Measurements from ENCODE around the gene MAD1L1. TPM values are rescaled to one million over a fixed set of nuclear protein-coding genes. Genes with fewer than 3 reads are reported as not detected.
A peak's percentile ranks its signal among the peaks of the same experiment; 100 is the strongest.

The MAD1L1 gene
- total and polyA plus RNA-seq, 5 donors from 2014 or later = 225 to 380 (median 300) TPM

GRCh38 chr7:1917221-1918062, 315.3 kb downstream of the MAD1L1 start:
- Mint-ChIP-seq H3K36me3 (peaks cover 12% of the 10 kb centered on the region), H3K27me3 (peaks cover 6% of the 10 kb centered on the region), H3K9me3 (peaks cover 0 to 2% (median 0%) of the 10 kb centered on the region in 7 donors), H3K27ac (peak overlapping the region in 1 of 3 donors; percentile 59), H3K4me1 (peaks cover 19 to 58% (median 29%) of the 10 kb centered on the region in 4 donors), H3K4me3 (peak overlapping the region in 3 of 4 donors; percentile 4 to 56 (median 48))
- Histone ChIP-seq H3K4me3 (ENCODE audit: low read depth, low read length) (no peak overlapping the region), H3K27ac (ENCODE audit: insufficient read depth, low read length, poor library complexity, severe bottlenecking) (no peak overlapping the region), H3K4me1 (ENCODE audit: control insufficient read depth, insufficient read depth, low read length, poor library complexity, severe bottlenecking) (peaks cover 50% of the 10 kb centered on the region), H3K9me3 (ENCODE audit: control insufficient read depth in 2 of 2, low read length in 2 of 2) (no peaks in the 10 kb centered on the region), H3K36me3 (ENCODE audit: control insufficient read depth, insufficient read depth, low read length) (peaks cover 14% of the 10 kb centered on the region), H3K27me3 (ENCODE audit: control insufficient read depth, insufficient read depth, low read length) (no peaks in the 10 kb centered on the region)
- ATAC-seq (ENCODE audit: low read depth in 2 of 2) (no peak), DNase-seq (no peak)

GRCh38 chr7:1916601-1916970, 316.2 kb downstream of the MAD1L1 start:
- H3K9me3 Mint-ChIP-seq = peaks cover 0 to 2% (median 0%) of the 10 kb centered on the region in 7 donors
- Histone ChIP-seq H3K4me1 (ENCODE audit: control insufficient read depth, insufficient read depth, low read length, poor library complexity, severe bottlenecking) (peaks cover 42% of the 10 kb centered on the region), H3K36me3 (ENCODE audit: control insufficient read depth, insufficient read depth, low read length) (peaks cover 10% of the 10 kb centered on the region), H3K9me3 (ENCODE audit: control insufficient read depth in 2 of 2, low read length in 2 of 2) (no peaks in the 10 kb centered on the region), H3K27ac (ENCODE audit: insufficient read depth, low read length, poor library complexity, severe bottlenecking) (no peak overlapping the region), H3K27me3 (ENCODE audit: control insufficient read depth, insufficient read depth, low read length) (no peaks in the 10 kb centered on the region), H3K4me3 (ENCODE audit: low read depth, low read length) (no peak overlapping the region)
- H3K27ac Mint-ChIP-seq = peak overlapping the region in 1 of 3 donors; percentile 71
- peak overlapping the region in 1 of 4 donors; percentile 61 for H3K4me3 Mint-ChIP-seq
- peaks cover 6% of the 10 kb centered on the region for H3K27me3 Mint-ChIP-seq
- peaks cover 12% of the 10 kb centered on the region for H3K36me3 Mint-ChIP-seq
- H3K4me1 Mint-ChIP-seq = peaks cover 11 to 50% (median 21%) of the 10 kb centered on the region in 4 donors
- ATAC-seq (ENCODE audit: low read depth in 2 of 2) = no peak
- no peak for DNase-seq

- DNase-seq (no peak), ATAC-seq (ENCODE audit: low read depth in 2 of 2) (no peak)
- H3K4me1 Mint-ChIP-seq = peaks cover 9 to 48% (median 19%) of the 10 kb centered on the region in 4 donors
- Histone ChIP-seq H3K36me3 (ENCODE audit: control insufficient read depth, insufficient read depth, low read length) (peaks cover 11% of the 10 kb centered on the region), H3K4me3 (ENCODE audit: low read depth, low read length) (no peak overlapping the region), H3K4me1 (ENCODE audit: control insufficient read depth, insufficient read depth, low read length, poor library complexity, severe bottlenecking) (peaks cover 38% of the 10 kb centered on the region), H3K27me3 (ENCODE audit: control insufficient read depth, insufficient read depth, low read length) (no peaks in the 10 kb centered on the region), H3K9me3 (ENCODE audit: control insufficient read depth in 2 of 2, low read length in 2 of 2) (no peaks in the 10 kb centered on the region), H3K27ac (ENCODE audit: insufficient read depth, low read length, poor library complexity, severe bottlenecking) (no peak overlapping the region)
- H3K4me3 Mint-ChIP-seq = peak overlapping the region in 2 of 4 donors; percentile 25 to 26
- H3K9me3 Mint-ChIP-seq = peaks cover 0 to 6% (median 0%) of the 10 kb centered on the region in 7 donors
- H3K27me3 Mint-ChIP-seq = peaks cover 6% of the 10 kb centered on the region
- H3K27ac Mint-ChIP-seq = peak overlapping the region in 2 of 3 donors; percentile 71 to 86
- H3K36me3 Mint-ChIP-seq = peaks cover 12% of the 10 kb centered on the region
Observed at GRCh38 chr7:1915956-1916600, 316.7 kb downstream of the MAD1L1 start.

- no peak overlapping the region for H3K4me3 ChIP-seq (ENCODE audit: low read depth, low read length)
- no peak for ATAC-seq (ENCODE audit: low read depth in 2 of 2)
- peaks cover 7% of the 10 kb centered on the region for H3K36me3 Mint-ChIP-seq
- peaks cover 11% of the 10 kb centered on the region for H3K36me3 ChIP-seq (ENCODE audit: control insufficient read depth, insufficient read depth, low read length)
- H3K27me3 Mint-ChIP-seq = peaks cover 6% of the 10 kb centered on the region
- peaks cover 4 to 42% (median 14%) of the 10 kb centered on the region in 4 donors for H3K4me1 Mint-ChIP-seq
- peaks cover 0 to 7% (median 0%) of the 10 kb centered on the region in 7 donors for H3K9me3 Mint-ChIP-seq
- H3K27ac Mint-ChIP-seq = peak overlapping the region in 1 of 3 donors; percentile 84
- peak overlapping the region in 1 of 4 donors; percentile 25 for H3K4me3 Mint-ChIP-seq
- no peaks in the 10 kb centered on the region for H3K9me3 ChIP-seq (ENCODE audit: control insufficient read depth in 2 of 2, low read length in 2 of 2)
- H3K27ac ChIP-seq (ENCODE audit: insufficient read depth, low read length, poor library complexity, severe bottlenecking) = no peak overlapping the region
- no peak for DNase-seq
- peaks cover 31% of the 10 kb centered on the region for H3K4me1 ChIP-seq (ENCODE audit: control insufficient read depth, insufficient read depth, low read length, poor library complexity, severe bottlenecking)
- H3K27me3 ChIP-seq (ENCODE audit: control insufficient read depth, insufficient read depth, low read length) = no peaks in the 10 kb centered on the region
Observed at GRCh38 chr7:1915326-1915725, 317.4 kb downstream of the MAD1L1 start.

- Mint-ChIP-seq H3K27me3 (peaks cover 6% of the 10 kb centered on the region), H3K27ac (peak overlapping the region in 1 of 3 donors; percentile 36), H3K4me1 (peaks cover 0 to 36% (median 9%) of the 10 kb centered on the region in 4 donors), H3K4me3 (peak overlapping the region in 1 of 4 donors; percentile 32), H3K36me3 (peaks cover 4% of the 10 kb centered on the region), H3K9me3 (peaks cover 0 to 7% (median 0%) of the 10 kb centered on the region in 7 donors)
- Histone ChIP-seq H3K27ac (ENCODE audit: insufficient read depth, low read length, poor library complexity, severe bottlenecking) (no peak overlapping the region), H3K36me3 (ENCODE audit: control insufficient read depth, insufficient read depth, low read length) (peaks cover 12% of the 10 kb centered on the region), H3K4me3 (ENCODE audit: low read depth, low read length) (no peak overlapping the region), H3K27me3 (ENCODE audit: control insufficient read depth, insufficient read depth, low read length) (no peaks in the 10 kb centered on the region), H3K9me3 (ENCODE audit: control insufficient read depth in 2 of 2, low read length in 2 of 2) (no peaks in the 10 kb centered on the region), H3K4me1 (ENCODE audit: control insufficient read depth, insufficient read depth, low read length, poor library complexity, severe bottlenecking) (peaks cover 25% of the 10 kb centered on the region)
- DNase-seq (no peak), ATAC-seq (ENCODE audit: low read depth in 2 of 2) (no peak)
Observed at GRCh38 chr7:1914743-1915142, 318.0 kb downstream of the MAD1L1 start.

GRCh38 chr7:1914321-1914720, 318.4 kb downstream of the MAD1L1 start:
- Mint-ChIP-seq H3K27ac (peak overlapping the region in 1 of 3 donors; percentile 15), H3K27me3 (peaks cover 6% of the 10 kb centered on the region), H3K4me1 (peaks cover 0 to 32% (median 5%) of the 10 kb centered on the region in 4 donors), H3K4me3 (peak overlapping the region in 1 of 4 donors; percentile 28), H3K36me3 (peaks cover 4% of the 10 kb centered on the region), H3K9me3 (peaks cover 0 to 7% (median 0%) of the 10 kb centered on the region in 7 donors)
- ATAC-seq (ENCODE audit: low read depth in 2 of 2) (no peak), DNase-seq (no peak)
- Histone ChIP-seq H3K4me1 (ENCODE audit: control insufficient read depth, insufficient read depth, low read length, poor library complexity, severe bottlenecking) (peaks cover 21% of the 10 kb centered on the region), H3K27me3 (ENCODE audit: control insufficient read depth, insufficient read depth, low read length) (no peaks in the 10 kb centered on the region), H3K27ac (ENCODE audit: insufficient read depth, low read length, poor library complexity, severe bottlenecking) (no peak overlapping the region), H3K4me3 (ENCODE audit: low read depth, low read length) (no peak overlapping the region), H3K36me3 (ENCODE audit: control insufficient read depth, insufficient read depth, low read length) (peaks cover 16% of the 10 kb centered on the region), H3K9me3 (ENCODE audit: control insufficient read depth in 2 of 2, low read length in 2 of 2) (no peaks in the 10 kb centered on the region)

- H3K9me3 ChIP-seq (ENCODE audit: control insufficient read depth in 2 of 2, low read length in 2 of 2) = no peaks in the 10 kb centered on the region
- DNase-seq (no peak), ATAC-seq (ENCODE audit: low read depth in 2 of 2) (no peak)
- peaks cover 0 to 7% (median 0%) of the 10 kb centered on the region in 7 donors for H3K9me3 Mint-ChIP-seq
- no peaks in the 10 kb centered on the region for H3K27me3 ChIP-seq (ENCODE audit: control insufficient read depth, insufficient read depth, low read length)
- no peak overlapping the region for H3K27ac ChIP-seq (ENCODE audit: insufficient read depth, low read length, poor library complexity, severe bottlenecking)
- peaks cover 14% of the 10 kb centered on the region for H3K4me1 ChIP-seq (ENCODE audit: control insufficient read depth, insufficient read depth, low read length, poor library complexity, severe bottlenecking)
- peaks cover 0 to 30% (median 4%) of the 10 kb centered on the region in 4 donors for H3K4me1 Mint-ChIP-seq
- H3K27me3 Mint-ChIP-seq = peaks cover 6% of the 10 kb centered on the region
- H3K36me3 Mint-ChIP-seq = peaks cover 4% of the 10 kb centered on the region
- peak overlapping the region in 1 of 3 donors; percentile 15 for H3K27ac Mint-ChIP-seq
- H3K4me3 Mint-ChIP-seq = peak overlapping the region in 1 of 4 donors; percentile 28
- peaks cover 17% of the 10 kb centered on the region for H3K36me3 ChIP-seq (ENCODE audit: control insufficient read depth, insufficient read depth, low read length)
- H3K4me3 ChIP-seq (ENCODE audit: low read depth, low read length) = no peak overlapping the region
Observed at GRCh38 chr7:1913466-1914282, 319.1 kb downstream of the MAD1L1 start.
